CD4-positive, alpha-beta memory T cell (primary cell): ENCODE data around the gene SERPINA4. TPM values are rescaled to one million over a fixed set of nuclear protein-coding genes. Genes with fewer than 3 reads are reported as not detected.

Experiments
- CTCF ChIA-PET: fragments of 350-600 bp; sonication (Branson Sonifier 250); formaldehyde crosslinking; loops from one replicate; lab custom pipeline; 2021; ENCODE audit warnings: inconsistent platforms; ENCODE audit not compliant: partially characterized antibody; lab: Charles Lee
- POLR2A ChIA-PET: fragments of 350-600 bp; sonication (Branson Sonifier 250); formaldehyde crosslinking; loops from one replicate; lab custom pipeline; 2021; ENCODE audit not compliant: partially characterized antibody; lab: Charles Lee
- DNase-seq, 5 donors: peaks; one replicate each; pipeline versions ENCODE4 v3.0.0 to v3.0.0-alpha.2; 2020 to 2022; ENCODE audit warnings: mixed read lengths in 1 of 5
- H3K27ac ChIP-seq: one replicate; pipeline ENCODE4 v1.7.0; 2013; ENCODE audit warnings: low read depth, low read length
- H3K27me3 ChIP-seq: 2 replicates; pipeline ENCODE4 v1.7.0; 2013; ENCODE audit warnings: mild to moderate bottlenecking, low read length, moderate library complexity; ENCODE audit not compliant: insufficient read depth
- H3K36me3 ChIP-seq: 2 replicates; pipeline ENCODE4 v1.7.0; 2013; ENCODE audit warnings: mild to moderate bottlenecking, low read length, moderate library complexity; ENCODE audit not compliant: insufficient read depth
- H3K4me1 ChIP-seq: 2 replicates; pipeline ENCODE4 v1.7.0; 2013; ENCODE audit warnings: mild to moderate bottlenecking, low read length, moderate library complexity; ENCODE audit not compliant: insufficient read depth
- H3K4me3 ChIP-seq, 2 donors: one replicate each; pipeline ENCODE4 v1.7.0; 2013; ENCODE audit warnings: low read length in 2 of 2, mild to moderate bottlenecking in 1 of 2
- H3K9me3 ChIP-seq, 2 donors: one replicate each; pipeline ENCODE4 v1.7.0; 2013; ENCODE audit warnings: low read length in 2 of 2, control low read depth in 1 of 2; ENCODE audit not compliant: control insufficient read depth in 1 of 2
- H3K27ac Mint-ChIP-seq, 7 donors: one replicate each; pipeline ENCODE4 v1.8.0; 2020 to 2021; ENCODE audit warnings: mixed read lengths in 7 of 7, mild to moderate bottlenecking in 6 of 7, inconsistent platforms in 3 of 7, moderate library complexity in 3 of 7
- H3K27me3 Mint-ChIP-seq, 2 donors: one replicate each; pipeline ENCODE4 v1.8.0; 2020 to 2021; ENCODE audit warnings: mixed read lengths in 2 of 2
- H3K36me3 Mint-ChIP-seq, 2 donors: one replicate each; pipeline ENCODE4 v1.8.0; 2020 to 2021; ENCODE audit warnings: mixed read lengths in 2 of 2, inconsistent platforms in 1 of 2, mild to moderate bottlenecking in 1 of 2
- H3K4me1 Mint-ChIP-seq, 4 donors: one replicate each; pipeline ENCODE4 v1.8.0; 2020 to 2021; ENCODE audit warnings: mixed read lengths in 4 of 4, mild to moderate bottlenecking in 1 of 4
- H3K4me3 Mint-ChIP-seq, 8 donors: one replicate each; pipeline ENCODE4 v1.8.0; 2020 to 2021; ENCODE audit warnings: mixed read lengths in 8 of 8, mild to moderate bottlenecking in 7 of 8, moderate library complexity in 6 of 8, inconsistent platforms in 3 of 8
- H3K9me3 Mint-ChIP-seq, 8 donors: one replicate each; pipeline ENCODE4 v1.8.0; 2020 to 2021; ENCODE audit warnings: mixed read lengths in 8 of 8, mild to moderate bottlenecking in 5 of 8, inconsistent platforms in 3 of 8, moderate library complexity in 1 of 8
- intact Hi-C: fragments of 100-400 bp; cut with micrococcal nuclease; formaldehyde crosslinking; loops from one replicate; pipeline ENCODE4 v1.15.1; 2023
- polyA plus RNA-seq, 2 donors: library from polyadenylated mRNA; unstranded; fragments of 300-500 nt; fragmentation: Illumina TruSeq; gene quantifications; one replicate each; pipeline ENCODE4 v1.2.3, GENCODE V29; 2021
- total RNA-seq, 2 experiments: library from RNA; stranded (reverse); gene quantifications; one replicate each; pipeline ENCODE4 v1.2.3, GENCODE V29; 2021

The SERPINA4 gene
- total and polyA plus RNA-seq, 4 experiments from 2014 or later: not detected

DNA sequence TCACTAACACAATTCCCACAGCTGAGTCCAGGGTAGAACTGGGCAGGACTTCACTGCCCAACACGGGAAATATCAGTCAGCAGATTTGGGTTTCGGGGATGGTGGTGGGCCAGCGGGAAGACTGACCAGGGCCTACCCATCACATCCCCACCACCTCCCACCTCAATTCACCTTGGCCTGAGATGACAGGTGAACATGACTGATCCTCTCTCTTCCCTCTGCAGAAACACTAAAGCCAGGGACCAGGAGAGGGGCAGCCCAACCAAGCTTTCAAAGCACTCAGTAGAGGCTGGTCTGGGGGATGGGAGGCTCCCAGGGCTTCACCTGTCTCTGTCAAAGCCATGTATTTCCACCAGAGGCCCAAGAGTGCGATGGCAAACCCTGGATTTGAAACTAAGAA, 22.3 kb downstream of the SERPINA4 start:
- Mint-ChIP-seq H3K27ac (no peak overlapping the region), H3K9me3 (no peaks in the 10 kb centered on the region), H3K27me3 (peaks cover 3 to 4% of the 10 kb centered on the region in 2 donors), H3K4me3 (no peak overlapping the region), H3K36me3 (no peaks in the 10 kb centered on the region), H3K4me1 (no peaks in the 10 kb centered on the region)
- DNase-seq: no peak
- H3K27me3 ChIP-seq: no peaks in the 10 kb centered on the region
- no peaks in the 10 kb centered on the region for H3K36me3 ChIP-seq
- no peaks in the 10 kb centered on the region for H3K4me1 ChIP-seq
- no peak overlapping the region for H3K27ac ChIP-seq
- intact Hi-C loops: no loop called here
- ChIA-PET CTCF (no interaction called here), POLR2A (no interaction called here)
- no peak overlapping the region for H3K4me3 ChIP-seq
- H3K9me3 ChIP-seq: no peaks in the 10 kb centered on the region

DNA sequence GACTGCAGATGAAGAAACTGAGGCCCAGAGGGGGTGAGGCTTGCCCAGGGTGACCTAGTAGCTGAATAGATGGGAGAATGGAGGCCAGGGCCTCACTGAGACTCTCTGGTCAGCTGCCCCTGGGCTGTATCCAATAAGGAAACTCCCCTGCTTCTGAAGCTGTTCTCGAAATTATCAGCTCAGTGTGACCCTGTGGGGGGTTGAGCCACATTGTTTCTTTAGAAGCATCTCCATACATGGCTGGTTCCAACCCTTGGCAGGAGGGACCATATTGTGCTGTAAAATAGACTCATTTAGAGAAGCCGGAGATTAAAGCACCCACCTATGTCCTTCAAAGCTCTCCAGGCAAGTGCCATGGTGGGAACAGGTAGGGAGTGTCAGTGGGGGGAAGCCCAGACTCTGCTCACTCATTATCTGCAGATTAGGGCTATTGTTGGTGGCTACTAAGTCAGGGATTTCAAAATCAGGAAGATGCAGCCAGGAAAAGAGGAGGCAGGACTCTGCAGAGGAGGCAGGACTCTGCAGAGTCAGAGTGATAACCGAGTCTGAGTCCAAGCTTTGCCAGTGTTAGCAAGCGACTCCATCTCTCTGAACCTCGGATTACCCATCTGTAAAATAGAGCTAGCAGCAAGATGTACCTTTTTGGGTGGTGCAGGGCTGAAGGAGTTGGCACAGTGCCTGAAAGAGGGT, 23.5 kb downstream of the SERPINA4 start:
- H3K36me3 Mint-ChIP-seq: no peaks in the 10 kb centered on the region
- intact Hi-C loops: no loop called here

DNA sequence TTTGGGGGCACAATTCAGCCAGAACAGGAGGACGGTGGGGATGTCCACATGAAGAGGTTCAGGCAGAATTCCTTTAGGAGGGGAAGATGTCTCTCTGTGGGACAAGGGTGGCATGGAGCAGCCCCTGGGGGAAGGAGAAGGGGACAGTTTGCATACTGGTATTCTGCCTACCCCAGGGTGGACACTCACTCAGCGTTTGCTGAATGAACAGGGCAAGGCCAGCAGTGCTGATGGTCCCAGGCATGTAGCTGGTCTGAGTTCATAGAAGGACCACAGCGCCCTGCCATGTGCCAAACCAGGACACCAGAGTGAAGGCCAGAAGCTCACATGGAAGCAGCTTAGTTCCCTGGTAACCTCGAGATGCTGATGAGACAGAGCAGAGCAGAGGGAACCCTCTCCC, 25.4 kb downstream of the SERPINA4 start:
- no peak overlapping the region for H3K27ac ChIP-seq
- POLR2A ChIA-PET: no interaction called here
- CTCF ChIA-PET: no interaction called here

More for the DNA sequence above, 23.5 kb downstream of the SERPINA4 start:
- Mint-ChIP-seq H3K4me1 (no peaks in the 10 kb centered on the region), H3K9me3 (no peaks in the 10 kb centered on the region), H3K27me3 (peaks cover 2 to 5% of the 10 kb centered on the region in 2 donors), H3K4me3 (no peak overlapping the region), H3K27ac (no peak overlapping the region)
- no peak for DNase-seq
- POLR2A ChIA-PET: no interaction called here
- no peaks in the 10 kb centered on the region for H3K27me3 ChIP-seq
- H3K27ac ChIP-seq: no peak overlapping the region
- CTCF ChIA-PET: no interaction called here
- no peaks in the 10 kb centered on the region for H3K36me3 ChIP-seq
- H3K4me3 ChIP-seq: no peak overlapping the region
- H3K4me1 ChIP-seq: no peaks in the 10 kb centered on the region
- no peaks in the 10 kb centered on the region for H3K9me3 ChIP-seq

DNA sequence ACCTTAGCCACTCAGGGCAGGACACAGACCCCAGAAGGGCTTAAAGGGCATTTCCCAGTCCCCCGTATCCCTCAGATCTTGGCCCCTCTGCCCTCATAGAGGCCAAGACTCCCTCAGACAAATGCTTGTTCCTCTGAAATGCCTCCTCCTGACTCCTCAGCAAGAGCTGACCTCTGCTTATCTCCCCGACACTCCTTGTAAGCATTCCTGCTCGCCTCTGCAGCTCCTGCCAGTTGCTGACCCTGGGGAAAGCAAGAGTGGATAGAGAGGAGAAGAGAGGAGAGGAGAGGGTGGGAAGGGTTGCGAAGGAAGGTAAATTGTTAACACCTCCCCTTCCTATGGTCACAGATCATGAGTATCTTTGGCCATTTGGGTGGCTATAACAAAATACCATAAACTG, 27.1 kb downstream of the SERPINA4 start:
- peaks cover 0 to 1% (median 0%) of the 10 kb centered on the region in 4 donors for H3K4me1 Mint-ChIP-seq
- H3K9me3 ChIP-seq: no peaks in the 10 kb centered on the region
- ChIA-PET CTCF (no interaction called here), POLR2A (no interaction called here)
- no peak overlapping the region for H3K4me3 ChIP-seq
- no peak overlapping the region for H3K27ac ChIP-seq
- no peak overlapping the region for H3K4me3 Mint-ChIP-seq
- no peak for DNase-seq
- H3K27me3 Mint-ChIP-seq: peaks cover 2 to 5% of the 10 kb centered on the region in 2 donors
- H3K4me1 ChIP-seq: no peaks in the 10 kb centered on the region
- no peak overlapping the region for H3K27ac Mint-ChIP-seq
- peaks cover 0 to 1% (median 0%) of the 10 kb centered on the region in 8 donors for H3K9me3 Mint-ChIP-seq
- H3K36me3 Mint-ChIP-seq: no peaks in the 10 kb centered on the region
- intact Hi-C loops: no loop called here
- H3K27me3 ChIP-seq: no peaks in the 10 kb centered on the region
- H3K36me3 ChIP-seq: no peaks in the 10 kb centered on the region

More for the DNA sequence above, 25.4 kb downstream of the SERPINA4 start:
- no peak for DNase-seq
- H3K36me3 ChIP-seq: no peaks in the 10 kb centered on the region
- no peaks in the 10 kb centered on the region for H3K9me3 ChIP-seq
- intact Hi-C loops: no loop called here
- Mint-ChIP-seq H3K4me1 (peaks cover 0 to 1% (median 0%) of the 10 kb centered on the region in 4 donors), H3K4me3 (no peak overlapping the region), H3K27me3 (peaks cover 4 to 5% of the 10 kb centered on the region in 2 donors), H3K36me3 (no peaks in the 10 kb centered on the region), H3K9me3 (peaks cover 0 to 1% (median 0%) of the 10 kb centered on the region in 8 donors), H3K27ac (peak overlapping the region in 1 of 7 donors; percentile 39)
- H3K4me3 ChIP-seq: no peak overlapping the region
- H3K4me1 ChIP-seq: no peaks in the 10 kb centered on the region
- H3K27me3 ChIP-seq: no peaks in the 10 kb centered on the region

DNA sequence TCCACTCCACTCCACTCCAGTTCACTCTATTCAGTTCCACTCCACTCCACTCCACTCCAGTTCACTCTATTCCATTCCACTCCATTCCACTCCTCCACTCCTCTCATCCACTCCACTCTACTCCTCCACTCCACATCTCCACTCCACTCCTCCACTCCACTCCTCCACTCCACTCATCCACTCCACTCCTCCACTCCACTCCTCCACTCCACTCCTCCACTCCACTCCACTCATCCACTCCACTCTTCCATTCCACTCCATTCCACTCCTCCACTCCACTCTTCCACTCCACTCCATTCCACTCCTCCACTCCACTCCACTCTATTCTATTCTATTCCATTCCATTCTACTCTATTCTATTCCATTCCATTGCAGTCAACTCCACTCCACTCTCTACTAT, 29.8 kb downstream of the SERPINA4 start:
- no peaks in the 10 kb centered on the region for H3K27me3 ChIP-seq
- H3K4me3 Mint-ChIP-seq: no peak overlapping the region
- no peaks in the 10 kb centered on the region for H3K9me3 ChIP-seq
- no peak for DNase-seq
- peaks cover 5% of the 10 kb centered on the region in 2 donors for H3K27me3 Mint-ChIP-seq
- no peaks in the 10 kb centered on the region for H3K36me3 ChIP-seq
- peaks cover 0 to 1% (median 0%) of the 10 kb centered on the region in 4 donors for H3K4me1 Mint-ChIP-seq
- ChIA-PET CTCF (no interaction called here), POLR2A (no interaction called here)
- intact Hi-C loops: no loop called here
- no peak overlapping the region for H3K27ac Mint-ChIP-seq
- H3K9me3 Mint-ChIP-seq: peaks cover 0 to 1% (median 0%) of the 10 kb centered on the region in 8 donors
- no peak overlapping the region for H3K27ac ChIP-seq
- H3K4me1 ChIP-seq: no peaks in the 10 kb centered on the region
- H3K4me3 ChIP-seq: no peak overlapping the region
- no peaks in the 10 kb centered on the region for H3K36me3 Mint-ChIP-seq

DNA sequence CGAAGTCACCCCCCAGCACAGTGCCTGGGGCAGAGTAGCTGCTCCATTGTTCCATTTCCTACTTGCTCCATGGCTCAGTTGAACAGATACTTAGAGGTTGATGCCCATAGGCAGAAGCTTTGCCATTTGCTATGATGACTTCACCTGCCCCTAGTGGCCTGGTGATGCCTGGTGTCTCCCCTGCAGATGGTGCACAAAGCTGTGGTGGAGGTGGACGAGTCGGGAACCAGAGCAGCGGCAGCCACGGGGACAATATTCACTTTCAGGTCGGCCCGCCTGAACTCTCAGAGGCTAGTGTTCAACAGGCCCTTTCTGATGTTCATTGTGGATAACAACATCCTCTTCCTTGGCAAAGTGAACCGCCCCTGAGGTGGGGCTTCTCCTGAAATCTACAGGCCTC, 30.6 kb downstream of the SERPINA4 start:
- no peak overlapping the region for H3K4me3 ChIP-seq
- Mint-ChIP-seq H3K36me3 (no peaks in the 10 kb centered on the region), H3K27me3 (peaks cover 5% of the 10 kb centered on the region in 2 donors), H3K4me3 (no peak overlapping the region), H3K4me1 (peaks cover 0 to 1% (median 0%) of the 10 kb centered on the region in 4 donors), H3K27ac (no peak overlapping the region), H3K9me3 (peaks cover 0 to 1% (median 0%) of the 10 kb centered on the region in 8 donors)
- no peak for DNase-seq
- no peaks in the 10 kb centered on the region for H3K9me3 ChIP-seq
- no peaks in the 10 kb centered on the region for H3K36me3 ChIP-seq
- ChIA-PET POLR2A (no interaction called here), CTCF (no interaction called here)
- H3K4me1 ChIP-seq: no peaks in the 10 kb centered on the region
- no peak overlapping the region for H3K27ac ChIP-seq
- intact Hi-C loops: no loop called here
- no peaks in the 10 kb centered on the region for H3K27me3 ChIP-seq

DNA sequence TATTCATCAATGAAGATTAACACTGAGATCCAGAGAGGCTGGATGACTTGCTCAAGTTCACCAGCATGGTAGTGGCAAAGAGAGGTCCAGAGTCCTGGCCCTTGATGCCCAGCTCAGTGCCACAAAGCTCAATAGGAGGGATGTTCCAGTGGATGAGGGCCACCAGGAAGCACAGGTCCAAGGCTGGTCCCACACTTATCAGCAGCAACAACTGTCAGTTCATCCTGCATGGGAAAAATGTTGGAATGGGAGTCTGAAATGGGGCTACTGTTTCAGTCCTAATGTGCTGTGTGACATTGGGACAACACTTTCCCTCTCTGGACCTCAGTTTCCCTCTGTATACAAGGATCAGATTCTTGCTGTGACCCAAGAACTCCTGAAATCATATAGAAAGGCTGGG, 31.2 kb downstream of the SERPINA4 start:
- ChIA-PET CTCF (no interaction called here), POLR2A (no interaction called here)
- Histone ChIP-seq H3K27ac (no peak overlapping the region), H3K27me3 (no peaks in the 10 kb centered on the region), H3K4me3 (no peak overlapping the region), H3K36me3 (no peaks in the 10 kb centered on the region), H3K9me3 (no peaks in the 10 kb centered on the region), H3K4me1 (no peaks in the 10 kb centered on the region)
- peaks cover 0 to 1% (median 0%) of the 10 kb centered on the region in 4 donors for H3K4me1 Mint-ChIP-seq
- H3K9me3 Mint-ChIP-seq: peaks cover 0 to 1% (median 0%) of the 10 kb centered on the region in 8 donors
- intact Hi-C loops: no loop called here
- DNase-seq: no peak
- H3K4me3 Mint-ChIP-seq: no peak overlapping the region
- no peaks in the 10 kb centered on the region for H3K36me3 Mint-ChIP-seq
- no peak overlapping the region for H3K27ac Mint-ChIP-seq
- H3K27me3 Mint-ChIP-seq: peaks cover 3 to 5% of the 10 kb centered on the region in 2 donors
